GM18858 (cell line): ENCODE data around the gene DSCAM.
"Not testable (repeated sequence)": the region's sequence is repeated elsewhere in the genome, so short reads cannot be mapped to it uniquely, and the experiment has no call there.

ENCODE experiments used
- ATAC-seq: cut with Tn5 transposase; IDR thresholded peaks from one replicate; pipeline ENCODE4 v1.9.1; 2021; ENCODE audit not compliant: unreplicated experiment

The DSCAM gene

GRCh38 chr21:40194185-40194980 lies 652.6 kb downstream of the DSCAM start:
- no peak for ATAC-seq

DNA sequence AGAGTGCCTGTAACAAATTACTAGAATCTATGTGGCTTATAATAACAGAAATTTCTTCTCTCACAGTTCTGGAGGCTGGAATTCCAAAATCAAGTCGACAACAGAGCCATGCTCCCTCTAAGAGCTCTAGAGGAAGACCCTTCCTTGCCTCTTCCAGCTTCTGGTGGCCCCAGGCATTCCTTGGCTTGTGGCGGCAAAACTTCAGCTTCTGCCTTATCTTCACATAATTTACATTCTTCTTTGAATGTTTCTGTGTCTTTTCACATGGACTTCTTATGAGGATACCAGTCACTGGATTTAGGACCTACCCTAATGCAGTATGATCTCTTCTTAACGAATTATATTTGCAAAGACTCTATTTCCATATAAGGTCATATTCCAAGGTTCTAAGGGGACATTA lies 655.3 kb downstream of the DSCAM start:
- no peak for ATAC-seq

DNA sequence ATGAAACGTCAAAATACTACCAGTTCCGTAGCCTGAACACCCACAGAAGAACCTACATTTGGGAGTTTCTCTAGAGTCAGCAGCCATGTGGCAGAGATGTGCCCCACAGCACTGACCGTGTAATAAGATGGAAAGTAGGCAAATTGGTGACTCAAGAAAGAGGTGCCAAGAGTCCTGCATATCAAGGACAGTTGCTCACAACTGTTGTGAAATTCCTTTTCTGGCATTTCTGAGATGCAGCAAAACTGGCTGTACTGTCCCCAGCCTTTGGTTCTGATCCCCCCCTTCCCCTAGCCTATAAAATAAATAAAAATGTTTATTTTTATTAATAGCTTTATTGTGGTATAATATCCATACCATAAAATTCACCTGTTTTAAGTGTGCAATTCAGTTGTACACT lies 655.8 kb downstream of the DSCAM start:
- no peak for ATAC-seq

DNA sequence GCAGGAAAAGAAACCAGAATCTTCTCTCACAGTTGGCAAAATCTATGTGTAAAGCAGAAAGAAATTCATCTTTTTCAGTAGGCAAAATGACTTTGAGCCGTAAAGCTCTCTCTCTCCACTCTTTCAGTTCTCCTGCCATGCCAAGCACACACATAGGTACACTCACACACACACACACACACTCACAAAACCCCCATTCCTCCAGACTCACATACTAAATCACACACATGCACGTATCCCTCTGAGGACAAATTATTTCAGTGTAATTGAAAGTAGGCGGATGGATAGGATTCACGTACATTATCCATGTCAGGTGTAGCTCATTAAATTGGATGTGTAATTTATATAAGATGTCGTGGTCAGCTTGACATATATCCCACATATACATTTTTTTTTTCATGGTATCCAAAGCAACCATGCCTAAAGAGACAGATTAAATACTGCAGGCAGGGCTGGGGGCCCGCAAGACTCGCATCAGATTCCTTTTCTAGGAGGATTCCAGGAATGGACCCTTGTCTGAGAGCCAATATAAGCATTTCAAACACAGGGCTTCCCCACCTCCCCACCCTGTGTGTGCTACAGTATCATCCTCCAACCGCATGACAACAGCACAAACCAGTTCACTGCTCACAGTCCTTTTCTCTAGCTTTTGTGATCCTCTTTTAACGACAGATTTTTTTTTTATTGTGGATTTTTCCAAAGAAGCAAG lies 658.9 kb downstream of the DSCAM start:
- no peak for ATAC-seq

GRCh38 chr21:40187244-40187643 lies 659.7 kb downstream of the DSCAM start:
- no peak for ATAC-seq

GRCh38 chr21:40186045-40186444 lies 660.9 kb downstream of the DSCAM start:
- no peak for ATAC-seq

GRCh38 chr21:40185208-40185607 lies 661.8 kb downstream of the DSCAM start:
- no peak for ATAC-seq

DNA sequence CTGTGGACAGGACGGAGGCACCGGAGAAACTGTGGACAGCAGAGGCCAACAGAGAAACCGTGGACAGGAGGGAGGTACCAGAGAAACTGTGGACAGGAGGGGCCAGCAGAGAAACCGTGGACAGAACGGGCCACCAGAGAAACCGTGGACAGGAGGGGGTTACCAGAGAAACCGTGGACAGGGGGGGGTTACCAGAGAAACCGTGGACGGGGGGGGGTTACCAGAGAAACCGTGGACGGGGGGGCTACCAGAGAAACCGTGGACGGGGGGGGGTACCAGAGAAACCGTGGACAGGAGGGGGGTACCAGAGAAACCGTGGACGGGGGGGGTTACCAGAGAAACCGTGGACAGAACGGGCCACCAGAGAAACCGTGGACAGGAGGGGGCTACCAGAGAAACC lies 664.5 kb downstream of the DSCAM start:
- not testable (repeated sequence) for ATAC-seq

- ATAC-seq: no peak
Measured at GRCh38 chr21:40179166-40179565, 667.8 kb downstream of the DSCAM start.

DNA sequence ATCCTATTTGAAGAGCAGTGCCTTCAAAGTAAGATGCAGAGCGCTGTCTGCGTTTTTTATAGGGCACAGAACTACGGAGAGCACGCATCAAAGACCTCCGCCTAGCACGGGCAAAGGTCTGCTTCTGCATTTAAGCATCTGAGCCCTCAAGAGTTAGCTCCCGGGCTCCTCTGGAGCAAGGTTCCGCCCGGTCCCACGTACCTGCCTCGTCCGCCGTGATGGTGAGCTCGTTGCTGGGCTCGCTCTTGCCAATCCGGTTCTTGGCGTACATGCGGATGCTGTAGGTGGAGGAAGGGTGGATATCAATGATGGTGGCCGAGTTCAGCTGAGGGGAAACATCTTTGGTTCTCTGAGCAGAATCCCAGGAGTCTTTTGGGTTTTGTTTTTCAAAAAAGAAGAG lies 668.2 kb downstream of the DSCAM start:
- no peak for ATAC-seq

GRCh38 chr21:40177979-40178378 lies 669.0 kb downstream of the DSCAM start:
- ATAC-seq: no peak

DNA sequence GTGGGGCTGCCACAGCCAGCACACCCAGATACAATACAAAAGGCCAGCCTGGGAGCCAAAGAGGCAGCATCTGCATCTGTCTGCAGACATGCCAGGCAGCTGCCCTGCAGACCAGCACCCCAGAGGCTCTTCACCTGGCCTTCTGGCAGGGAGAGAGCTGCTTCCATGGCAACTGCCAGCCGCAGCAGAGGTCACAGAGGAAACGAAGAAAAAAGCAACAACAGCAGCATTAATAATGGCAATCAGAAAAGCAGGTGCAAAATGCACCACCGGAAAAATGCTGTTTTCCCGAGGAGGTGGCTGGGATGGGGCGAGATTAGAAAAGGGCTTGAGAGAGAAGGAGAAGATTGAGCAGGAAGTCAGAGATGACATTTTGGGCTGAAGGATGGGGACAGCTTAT lies 670.2 kb downstream of the DSCAM start:
- no peak for ATAC-seq

GRCh38 chr21:40173816-40174215 lies 673.1 kb downstream of the DSCAM start:
- ATAC-seq: no peak

GRCh38 chr21:40169971-40170370 lies 677.0 kb downstream of the DSCAM start:
- no peak for ATAC-seq

DNA sequence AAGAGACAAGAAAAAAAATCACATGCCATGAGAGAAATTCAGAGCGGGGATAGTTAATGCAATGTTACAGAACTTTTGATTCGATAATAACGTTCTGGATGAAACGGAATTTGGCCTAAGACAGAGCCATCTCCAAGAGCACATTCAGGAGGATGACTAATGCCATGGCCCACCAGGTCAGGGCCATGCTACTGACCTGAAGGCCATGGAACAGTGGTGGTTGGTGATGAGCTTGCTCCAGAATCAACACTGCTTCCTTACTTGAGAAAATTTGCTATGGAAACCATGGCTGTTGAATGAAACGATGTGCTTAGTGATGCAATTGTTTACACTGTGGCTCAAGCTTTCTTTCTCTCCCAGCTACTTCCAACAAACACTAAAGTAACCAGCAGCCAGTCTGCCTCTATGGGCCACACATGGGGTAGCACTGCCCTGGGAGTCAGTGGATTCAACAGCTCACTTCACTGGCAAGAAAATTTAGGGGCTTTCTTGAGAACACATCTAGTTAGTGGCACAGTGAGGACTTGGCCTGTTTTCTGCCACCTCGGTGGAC lies 680.6 kb downstream of the DSCAM start:
- no peak for ATAC-seq

GRCh38 chr21:40165773-40166070 lies 681.2 kb downstream of the DSCAM start:
- ATAC-seq: no peak

- ATAC-seq: no peak
Measured at GRCh38 chr21:40164905-40165772, 681.8 kb downstream of the DSCAM start.

- ATAC-seq: no peak
Measured at GRCh38 chr21:40162075-40162474, 684.9 kb downstream of the DSCAM start.

DNA sequence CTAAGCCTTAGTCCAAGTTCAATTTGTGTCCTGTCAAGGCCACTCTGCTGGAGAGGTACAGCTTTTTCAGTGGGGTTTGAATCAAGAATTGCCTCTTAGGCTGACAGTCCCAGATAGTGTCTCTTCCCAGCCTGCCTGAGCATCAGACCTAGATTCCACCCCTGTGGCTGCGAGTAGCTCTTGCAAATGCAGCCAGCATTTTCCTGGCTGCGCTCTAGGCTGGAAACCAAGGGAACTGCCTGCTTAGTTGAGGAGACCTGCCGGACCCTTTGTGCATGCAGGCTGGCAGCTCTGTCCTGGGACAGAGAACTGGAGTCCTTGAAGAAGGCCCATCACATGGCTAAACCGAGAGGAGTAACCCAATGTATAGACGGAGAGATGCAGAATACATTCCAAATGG lies 686.0 kb downstream of the DSCAM start:
- ATAC-seq: no peak

DNA sequence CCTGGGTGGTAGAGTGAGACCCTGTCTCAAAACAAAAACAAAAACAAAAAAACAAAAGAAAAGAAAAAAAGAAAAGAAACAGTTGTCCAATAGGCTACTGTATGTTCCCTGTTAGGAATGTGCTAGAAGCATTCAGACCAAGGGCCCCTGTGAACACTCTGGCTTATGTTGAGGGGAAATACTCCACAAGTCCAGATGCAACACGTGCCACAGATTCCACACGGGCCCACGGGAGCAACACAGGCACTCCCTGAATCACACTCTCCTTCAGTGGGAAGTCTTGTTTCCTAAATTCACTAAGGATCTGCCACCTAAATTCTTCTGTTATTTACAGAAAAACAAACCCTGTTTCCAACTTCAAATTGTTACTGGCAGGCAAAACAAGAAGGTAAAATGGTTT lies 688.6 kb downstream of the DSCAM start:
- ATAC-seq: no peak

GRCh38 chr21:40155563-40155962 lies 691.4 kb downstream of the DSCAM start:
- no peak for ATAC-seq

DNA sequence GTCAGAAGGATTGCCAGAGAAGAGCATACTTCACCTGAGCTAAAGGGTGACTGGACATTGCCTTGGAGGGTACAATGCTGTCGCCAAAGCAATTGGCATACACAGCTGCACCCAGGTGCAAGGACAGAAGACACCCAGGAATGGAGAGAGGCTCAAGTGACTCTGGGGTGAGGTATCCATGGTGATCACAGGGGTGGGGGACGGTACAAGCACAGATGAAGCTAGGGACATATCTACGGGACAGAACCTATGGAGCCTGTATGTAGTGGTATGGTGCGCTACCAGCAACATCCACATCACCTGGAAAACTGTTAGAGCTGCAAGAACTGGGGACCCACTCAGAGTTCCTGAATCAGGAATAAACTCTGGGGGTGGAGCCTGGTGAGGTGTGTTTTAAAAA lies 693.6 kb downstream of the DSCAM start:
- no peak for ATAC-seq
